Measurements from ENCODE around the gene STK24. TPM values are rescaled to one million over a fixed set of nuclear protein-coding genes. Genes with fewer than 3 reads are reported as not detected.

The STK24 gene
- total and polyA plus RNA-seq, 10 of the 15 experiments (the other 5 are each of a cell fraction or from before 2014, with no cell fraction given) = 7.5 to 115 (median 52.9) TPM

- TF ChIP-seq, protein P1, sequence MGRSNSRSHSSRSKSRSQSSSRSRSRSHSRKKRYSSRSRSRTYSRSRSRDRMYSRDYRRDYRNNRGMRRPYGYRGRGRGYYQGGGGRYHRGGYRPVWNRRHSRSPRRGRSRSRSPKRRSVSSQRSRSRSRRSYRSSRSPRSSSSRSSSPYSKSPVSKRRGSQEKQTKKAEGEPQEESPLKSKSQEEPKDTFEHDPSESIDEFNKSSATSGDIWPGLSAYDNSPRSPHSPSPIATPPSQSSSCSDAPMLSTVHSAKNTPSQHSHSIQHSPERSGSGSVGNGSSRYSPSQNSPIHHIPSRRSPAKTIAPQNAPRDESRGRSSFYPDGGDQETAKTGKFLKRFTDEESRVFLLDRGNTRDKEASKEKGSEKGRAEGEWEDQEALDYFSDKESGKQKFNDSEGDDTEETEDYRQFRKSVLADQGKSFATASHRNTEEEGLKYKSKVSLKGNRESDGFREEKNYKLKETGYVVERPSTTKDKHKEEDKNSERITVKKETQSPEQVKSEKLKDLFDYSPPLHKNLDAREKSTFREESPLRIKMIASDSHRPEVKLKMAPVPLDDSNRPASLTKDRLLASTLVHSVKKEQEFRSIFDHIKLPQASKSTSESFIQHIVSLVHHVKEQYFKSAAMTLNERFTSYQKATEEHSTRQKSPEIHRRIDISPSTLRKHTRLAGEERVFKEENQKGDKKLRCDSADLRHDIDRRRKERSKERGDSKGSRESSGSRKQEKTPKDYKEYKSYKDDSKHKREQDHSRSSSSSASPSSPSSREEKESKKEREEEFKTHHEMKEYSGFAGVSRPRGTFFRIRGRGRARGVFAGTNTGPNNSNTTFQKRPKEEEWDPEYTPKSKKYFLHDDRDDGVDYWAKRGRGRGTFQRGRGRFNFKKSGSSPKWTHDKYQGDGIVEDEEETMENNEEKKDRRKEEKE (IDR thresholded peaks at IDR 0.05) = no peak
- TF ChIP-seq FOXM1 (IDR thresholded peaks at IDR 0.05; ENCODE audit: low read depth, low read length) (no peak), PBX3 (IDR thresholded peaks at IDR 0.05; ENCODE audit: insufficient replicate concordance, low read depth, low read length) (no peak), BCL11A (IDR thresholded peaks at IDR 0.05; ENCODE audit: low read depth, low read length) (no peak), TCF3 (IDR thresholded peaks at IDR 0.05; ENCODE audit: borderline replicate concordance, insufficient read depth, low read depth, low read length) (no peak), PKNOX1 (IDR thresholded peaks at IDR 0.05) (no peak), SIN3A (IDR thresholded peaks at IDR 0.05; ENCODE audit: low read depth, low read length) (no peak), ZNF384 (IDR thresholded peaks at IDR 0.05; ENCODE audit: borderline replicate concordance, low read depth, low read length) (peak; percentile 8; the same call in 1 of the 2 replicates), IRF5 (IDR thresholded peaks at IDR 0.05; ENCODE audit: borderline replicate concordance) (no peak), IRF4 (IDR thresholded peaks at IDR 0.05; ENCODE audit: low read depth, low read length) (peak; percentile 65), USF2 (IDR thresholded peaks at IDR 0.05; ENCODE audit: borderline replicate concordance, low read depth, low read length) (no peak; the same call in 1 of the 2 replicates), RAD21 (IDR thresholded peaks at IDR 0.05; ENCODE audit: insufficient read depth, low read depth, low read length) (no peak), ATF7 (IDR thresholded peaks at IDR 0.05; ENCODE audit: low read depth) (no peak; the same call in 1 of the 2 replicates), NFXL1 (IDR thresholded peaks at IDR 0.05; ENCODE audit: borderline replicate concordance) (no peak), ZSCAN29 (IDR thresholded peaks at IDR 0.05) (no peak)
- TF ChIP-seq, protein P2, sequence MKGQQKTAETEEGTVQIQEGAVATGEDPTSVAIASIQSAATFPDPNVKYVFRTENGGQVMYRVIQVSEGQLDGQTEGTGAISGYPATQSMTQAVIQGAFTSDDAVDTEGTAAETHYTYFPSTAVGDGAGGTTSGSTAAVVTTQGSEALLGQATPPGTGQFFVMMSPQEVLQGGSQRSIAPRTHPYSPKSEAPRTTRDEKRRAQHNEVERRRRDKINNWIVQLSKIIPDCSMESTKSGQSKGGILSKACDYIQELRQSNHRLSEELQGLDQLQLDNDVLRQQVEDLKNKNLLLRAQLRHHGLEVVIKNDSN (IDR thresholded peaks at IDR 0.05; ENCODE audit: borderline replicate concordance, extremely low read length, insufficient read depth, low read depth, low read length) = no peak
Measured at GRCh38 chr13:98517576-98518310, 59.2 kb downstream of the STK24 start (continued).
